HUES6 (cell line): ENCODE data around the gene RBM33.

Experiments
- H3K27ac ChIP-seq: 2 replicates; pipeline ENCODE4 v1.7.0; 2013; ENCODE audit warnings: low read depth, mild to moderate bottlenecking, low read length, inconsistent platforms
- H3K27me3 ChIP-seq: 2 replicates; pipeline ENCODE4 v1.6.1; 2013; ENCODE audit warnings: low read length; ENCODE audit not compliant: control insufficient read depth, insufficient read depth
- H3K36me3 ChIP-seq: 2 replicates; pipeline ENCODE4 v1.6.1; 2013; ENCODE audit warnings: low read length; ENCODE audit not compliant: control insufficient read depth, insufficient read depth
- H3K4me1 ChIP-seq: 2 replicates; pipeline ENCODE4 v1.6.1; 2013; ENCODE audit warnings: low read length; ENCODE audit not compliant: control insufficient read depth, insufficient read depth
- H3K4me3 ChIP-seq: 2 replicates; pipeline ENCODE4 v1.5.1; 2013; ENCODE audit warnings: low read depth, low read length
- H3K9ac ChIP-seq: one replicate; pipeline ENCODE4 v1.6.1; 2013; ENCODE audit warnings: mild to moderate bottlenecking, low read length
- H3K9me3 ChIP-seq: 2 replicates; pipeline ENCODE4 v1.6.1; 2013; ENCODE audit warnings: low read depth, low read length; ENCODE audit not compliant: control insufficient read depth, insufficient read depth

The RBM33 gene

GRCh38 chr7:155795951-155796350 is 151.5 kb downstream of the RBM33 start:
- no peaks in the 10 kb centered on the region for H3K36me3 ChIP-seq
- peaks cover 54% of the 10 kb centered on the region for H3K27me3 ChIP-seq
- H3K27ac ChIP-seq, result no peak overlapping the region

GRCh38 chr7:155796381-155797261 is 152.2 kb downstream of the RBM33 start:
- peaks cover 60% of the 10 kb centered on the region for H3K27me3 ChIP-seq
- H3K9ac ChIP-seq, result no peak overlapping the region
- peak overlapping the region; percentile 24; the same call in 1 of the 2 replicates for H3K4me3 ChIP-seq
- H3K36me3 ChIP-seq, result no peaks in the 10 kb centered on the region
- no peaks in the 10 kb centered on the region for H3K9me3 ChIP-seq
- no peaks in the 10 kb centered on the region for H3K4me1 ChIP-seq
- H3K27ac ChIP-seq, result no peak overlapping the region

More at GRCh38 chr7:155795951-155796350, 151.5 kb downstream of the RBM33 start:
- Histone ChIP-seq H3K9ac (no peak overlapping the region), H3K4me1 (no peaks in the 10 kb centered on the region), H3K9me3 (no peaks in the 10 kb centered on the region), H3K4me3 (no peak overlapping the region)

GRCh38 chr7:155797262-155798250 is 153.1 kb downstream of the RBM33 start:
- peaks cover 70% of the 10 kb centered on the region for H3K27me3 ChIP-seq
- no peaks in the 10 kb centered on the region for H3K36me3 ChIP-seq
- H3K4me1 ChIP-seq, result no peaks in the 10 kb centered on the region
- peak overlapping the region; percentile 11; the same call in 1 of the 2 replicates for H3K4me3 ChIP-seq
- H3K9me3 ChIP-seq, result no peaks in the 10 kb centered on the region
- H3K27ac ChIP-seq, result no peak overlapping the region
- H3K9ac ChIP-seq, result no peak overlapping the region

GRCh38 chr7:155798673-155799439 is 154.4 kb downstream of the RBM33 start:
- H3K4me1 ChIP-seq, result no peaks in the 10 kb centered on the region
- H3K27ac ChIP-seq, result no peak overlapping the region
- H3K36me3 ChIP-seq, result no peaks in the 10 kb centered on the region
- peaks cover 83% of the 10 kb centered on the region for H3K27me3 ChIP-seq
- H3K9ac ChIP-seq, result no peak overlapping the region
- no peak overlapping the region for H3K4me3 ChIP-seq
- no peaks in the 10 kb centered on the region for H3K9me3 ChIP-seq

GRCh38 chr7:155799514-155799913 is 155.1 kb downstream of the RBM33 start:
- Histone ChIP-seq H3K4me1 (no peaks in the 10 kb centered on the region), H3K9me3 (no peaks in the 10 kb centered on the region), H3K27me3 (peaks cover 89% of the 10 kb centered on the region), H3K9ac (no peak overlapping the region), H3K27ac (no peak overlapping the region), H3K36me3 (no peaks in the 10 kb centered on the region), H3K4me3 (no peak overlapping the region)

- Histone ChIP-seq H3K27me3 (peaks cover 96% of the 10 kb centered on the region), H3K4me3 (no peak overlapping the region), H3K9ac (no peak overlapping the region), H3K27ac (no peak overlapping the region), H3K4me1 (peaks cover 2% of the 10 kb centered on the region; the same call in 1 of the 2 replicates), H3K36me3 (no peaks in the 10 kb centered on the region), H3K9me3 (no peaks in the 10 kb centered on the region)
Observed at GRCh38 chr7:155800301-155800700, 155.8 kb downstream of the RBM33 start.

- Histone ChIP-seq H3K9ac (no peak overlapping the region), H3K36me3 (no peaks in the 10 kb centered on the region), H3K27ac (no peak overlapping the region), H3K9me3 (no peaks in the 10 kb centered on the region), H3K4me3 (no peak overlapping the region), H3K27me3 (peaks cover 96% of the 10 kb centered on the region), H3K4me1 (peaks cover 6% of the 10 kb centered on the region)
Observed at GRCh38 chr7:155800741-155801267, 156.3 kb downstream of the RBM33 start.

- H3K9me3 ChIP-seq, result no peaks in the 10 kb centered on the region
- no peak overlapping the region for H3K4me3 ChIP-seq
- H3K9ac ChIP-seq, result no peak overlapping the region
- H3K36me3 ChIP-seq, result no peaks in the 10 kb centered on the region
- H3K27ac ChIP-seq, result no peak overlapping the region
- H3K4me1 ChIP-seq, result peaks cover 20% of the 10 kb centered on the region
- peaks cover 99% of the 10 kb centered on the region for H3K27me3 ChIP-seq
Observed at GRCh38 chr7:155802291-155802690, 157.8 kb downstream of the RBM33 start.

GRCh38 chr7:155802906-155803417 is 158.5 kb downstream of the RBM33 start:
- Histone ChIP-seq H3K4me1 (peaks cover 26% of the 10 kb centered on the region), H3K9me3 (no peaks in the 10 kb centered on the region), H3K9ac (no peak overlapping the region), H3K27ac (no peak overlapping the region), H3K4me3 (peak overlapping the region; percentile 55; the same call in 1 of the 2 replicates), H3K36me3 (no peaks in the 10 kb centered on the region), H3K27me3 (peaks cover 99% of the 10 kb centered on the region)
